NB4 (cell line): ENCODE data around the gene ARID1B.
A peak's percentile ranks its signal among the peaks of the same experiment; 100 is the strongest.

ENCODE experiments used
- DNase-seq: peaks from one replicate; pipeline ENCODE4 v3.0.0; 2010; ENCODE audit warnings: low read depth
- H3K4me3 ChIP-seq: one replicate; pipeline ENCODE4 v1.5.1; 2011; ENCODE audit warnings: mild to moderate bottlenecking, low read depth, low read length, moderate library complexity
- CTCF ChIP-seq: IDR thresholded peaks from one replicate; pipeline ENCODE4 v1.5.1; 2012; ENCODE audit warnings: low read depth, low read length
- MAX ChIP-seq: IDR thresholded peaks from 2 replicates; pipeline ENCODE4 v1.6.1; 2011; ENCODE audit warnings: low read depth, low read length
- MYC ChIP-seq: IDR thresholded peaks from 2 replicates; pipeline ENCODE4 v1.6.1; 2011; ENCODE audit warnings: low read depth, low read length
- POLR2A ChIP-seq: IDR thresholded peaks from 2 replicates; pipeline ENCODE4 v1.6.1; 2011; ENCODE audit warnings: mild to moderate bottlenecking; ENCODE audit not compliant: insufficient read length; ENCODE audit errors: extremely low read depth

Gene ARID1B

GRCh38 chr6:156946370-156946936 lies 169.3 kb downstream of the ARID1B start:
- no peak overlapping the region for H3K4me3 ChIP-seq
- TF ChIP-seq CTCF (no peak), POLR2A (no peak)
- no peak for DNase-seq

GRCh38 chr6:156948277-156948676 lies 171.1 kb downstream of the ARID1B start:
- DNase-seq = no peak
- no peak overlapping the region for H3K4me3 ChIP-seq
- no peak for TF ChIP-seq MAX
- TF ChIP-seq CTCF = no peak
- TF ChIP-seq POLR2A = no peak
- no peak for TF ChIP-seq MYC

- peak; percentile 22 for DNase-seq
- no peak overlapping the region for H3K4me3 ChIP-seq
- no peak for TF ChIP-seq MAX
Measured at GRCh38 chr6:156948807-156949206, 171.6 kb downstream of the ARID1B start.

GRCh38 chr6:156949376-156949775 lies 172.2 kb downstream of the ARID1B start:
- H3K4me3 ChIP-seq = no peak overlapping the region
- no peak for TF ChIP-seq CTCF
- TF ChIP-seq POLR2A = no peak
- no peak for TF ChIP-seq MAX
- no peak for TF ChIP-seq MYC
- DNase-seq = no peak

GRCh38 chr6:156950084-156950483 lies 172.9 kb downstream of the ARID1B start:
- TF ChIP-seq CTCF (no peak), MAX (no peak)
- no peak overlapping the region for H3K4me3 ChIP-seq
- DNase-seq = no peak

GRCh38 chr6:156950531-156950930 lies 173.4 kb downstream of the ARID1B start:
- H3K4me3 ChIP-seq = no peak overlapping the region
- TF ChIP-seq MAX = no peak
- TF ChIP-seq CTCF = no peak
- no peak for TF ChIP-seq POLR2A
- no peak for TF ChIP-seq MYC
- no peak for DNase-seq
